Stimulated activated CD4-positive, alpha-beta T cell treated with anti-CD3 and anti-CD28 coated beads, TNF-alpha, amount 100 ng/mL, for 48 hours (primary cell): ENCODE data around the gene PKN1.
"Not testable (repeated sequence)": the region's sequence is repeated elsewhere in the genome, so short reads cannot be mapped to it uniquely, and the experiment has no call there.

Experiments
- DNase-seq, 3 donors: peaks; one replicate each; pipeline ENCODE4 v3.0.0-alpha.2; 2020; ENCODE audit warnings: low read depth in 3 of 3

PKN1 gene

GRCh38 chr19:14487370-14488125 lies 54.4 kb downstream of the PKN1 start:
- no peak for DNase-seq

- no peak for DNase-seq
These were observed 59.7 kb downstream of the PKN1 start for GRCh38 chr19:14492756-14493337.

GRCh38 chr19:14494411-14494810 lies 61.3 kb downstream of the PKN1 start:
- no peak for DNase-seq

GRCh38 chr19:14494910-14495671 lies 62.0 kb downstream of the PKN1 start:
- no peak for DNase-seq

- DNase-seq, result no peak
These were observed 62.5 kb downstream of the PKN1 start for GRCh38 chr19:14495672-14496028.

- peak; percentile 65 to 78 (median 70) for DNase-seq
These were observed 63.1 kb downstream of the PKN1 start, which contains the start of gene GIPC1 for GRCh38 chr19:14496029-14496833. Gene GIPC1 (minus strand): TSS chr19:14496127. CDS start chr19:14482976, 13,151 bp downstream.

- DNase-seq, result no peak
These were observed 63.7 kb downstream of the PKN1 start for GRCh38 chr19:14496834-14497227.

GRCh38 chr19:14497228-14497921 lies 64.3 kb downstream of the PKN1 start:
- no peak for DNase-seq

GRCh38 chr19:14502334-14503092 lies 69.4 kb downstream of the PKN1 start:
- DNase-seq, result no peak

- DNase-seq, result no peak
These were observed 70.2 kb downstream of the PKN1 start for GRCh38 chr19:14503285-14503684.

GRCh38 chr19:14504575-14504974 lies 71.5 kb downstream of the PKN1 start:
- not testable (repeated sequence) for DNase-seq

- DNase-seq, result peak; percentile 57 to 74 (median 57)
These were observed 72.6 kb downstream of the PKN1 start for GRCh38 chr19:14505488-14506239.

- DNase-seq, result no peak
These were observed 74.8 kb downstream of the PKN1 start for GRCh38 chr19:14507704-14508542.

- no peak for DNase-seq
These were observed 77.5 kb downstream of the PKN1 start for GRCh38 chr19:14510311-14511228.

GRCh38 chr19:14511229-14511593 lies 78.1 kb downstream of the PKN1 start:
- no peak for DNase-seq

- DNase-seq, result no peak
These were observed 79.4 kb downstream of the PKN1 start for GRCh38 chr19:14512406-14512961.

- DNase-seq, result no peak
These were observed 81.2 kb downstream of the PKN1 start for GRCh38 chr19:14514215-14514863.
